K562 (cell line): ENCODE results near the gene MYL12B. TPM values are rescaled to one million over a fixed set of nuclear protein-coding genes. Genes with fewer than 3 reads are reported as not detected.

Experiments used
- ATAC-seq: fragments of 200-7000 bp; cut with Tn5 transposase; 3 replicates; pipeline ENCODE4 v1.9.1; 2020; ENCODE audit warnings: moderate library complexity
- BruUV-seq: library from RNA; stranded (reverse); fragments of 400-500 nt; replicated peaks from 2 replicates; lab custom pipeline; 2021; lab: Mats Ljungman, UMichigan
- CTCF ChIA-PET: fragments of 300-600 bp; formaldehyde crosslinking; extraction: SDS; loops from one replicate; lab custom pipeline; 2021; ENCODE audit warnings: low intra/inter-chr PET ratio; lab: Yijun Ruan, JAX
- POLR2A ChIA-PET: fragments of 300-600, 350-650 bp; sonication (Branson Sonifier 250); formaldehyde crosslinking; extraction: SDS; loops from one replicate; lab custom pipeline; 2021; ENCODE audit warnings: antibody characterized with exemption, inconsistent platforms; lab: Yijun Ruan, JAX
- DNase-seq, 4 experiments: peaks; one replicate each; pipeline versions ENCODE4 v3.0.0 to v3.0.0-alpha.2; 2011 to 2018; ENCODE audit warnings: low spot score in 3 of 4, mixed read lengths in 3 of 4; ENCODE audit errors: extremely low read depth in 1 of 4
- FAIRE-seq: peaks from 2 replicates; lab custom pipeline; 2011; peaks lifted over from hg19 to GRCh38; lab: Jason Lieb, UNC
- H2AFZ ChIP-seq: 2 replicates; pipeline ENCODE4 v1.6.0; 2011; ENCODE audit warnings: low read depth, low read length, control low read depth, inconsistent platforms
- H3K27ac ChIP-seq: fragments of 200-600 bp; 3 replicates; pipeline ENCODE4 v1.8.0; 2011; ENCODE audit warnings: low read depth, mild to moderate bottlenecking, control low read depth, inconsistent platforms, low read length, moderate library complexity, mixed read lengths; ENCODE audit errors: extremely low read depth
- H3K27me3 ChIP-seq, 2 experiments: fragments of 300-600 bp in 1 of 2; 2 replicates in 1 of 2; 3 replicates in 1 of 2; pipeline versions ENCODE4 v1.6.0 to v1.8.0; 2011; ENCODE audit warnings: inconsistent platforms in 2 of 2, low read length in 2 of 2, mild to moderate bottlenecking in 1 of 2, mixed read lengths in 1 of 2, moderate library complexity in 1 of 2; ENCODE audit not compliant: control insufficient read depth in 2 of 2, insufficient read depth in 2 of 2
- H3K36me3 ChIP-seq: fragments of 300-600 bp; 3 replicates; pipeline ENCODE4 v1.8.0; 2011; ENCODE audit warnings: mild to moderate bottlenecking, low read length, inconsistent platforms; ENCODE audit not compliant: control insufficient read depth, insufficient read depth
- H3K4me1 ChIP-seq, 2 experiments: fragments of 200-600 bp in 1 of 2; replicated peaks in 1 of 2; 2 replicates in 1 of 2; 3 replicates in 1 of 2; pipeline versions ENCODE4 v1.5.1 to v1.8.0; 2011; ENCODE audit warnings: inconsistent platforms in 2 of 2, low read length in 2 of 2, mild to moderate bottlenecking in 1 of 2, mixed read lengths in 1 of 2, moderate library complexity in 1 of 2; ENCODE audit not compliant: control insufficient read depth in 2 of 2, insufficient read depth in 2 of 2
- H3K4me2 ChIP-seq: 2 replicates; pipeline ENCODE4 v1.6.1; 2011; ENCODE audit warnings: low read length, control low read depth, inconsistent platforms, mixed read lengths; ENCODE audit not compliant: insufficient read depth
- H3K4me3 ChIP-seq: fragments of 200-600 bp; sonication (generic), shearing (Covaris generic); 2 replicates; pipeline ENCODE4 v1.5.1; 2016; ENCODE audit warnings: control low read depth, inconsistent platforms
- H3K79me2 ChIP-seq: fragments of 200-600 bp; 3 replicates; pipeline ENCODE4 v1.8.0; 2011; ENCODE audit warnings: low read length, inconsistent platforms; ENCODE audit not compliant: control insufficient read depth, insufficient read depth
- H3K9ac ChIP-seq, 2 experiments: 2 replicates each; pipeline versions ENCODE4 v1.6.0 to v1.6.1; 2011; ENCODE audit warnings: low read depth in 2 of 2, low read length in 2 of 2, control low read depth in 1 of 2, inconsistent platforms in 1 of 2, mild to moderate bottlenecking in 1 of 2, mixed read lengths in 1 of 2; ENCODE audit not compliant: insufficient read depth in 1 of 2
- H3K9me1 ChIP-seq: one replicate; pipeline ENCODE4 v1.6.0; 2011; ENCODE audit warnings: inconsistent platforms, mild to moderate bottlenecking, low read length, moderate library complexity; ENCODE audit not compliant: control insufficient read depth, insufficient read depth
- H3K9me3 ChIP-seq: replicated peaks from 2 replicates; pipeline ENCODE4 v1.5.1; 2011; ENCODE audit warnings: low read depth, low read length, inconsistent platforms; ENCODE audit not compliant: control insufficient read depth, insufficient read depth
- H4K20me1 ChIP-seq: replicated peaks from 2 replicates; pipeline ENCODE4 v1.6.1; 2011; ENCODE audit warnings: low read length, inconsistent platforms, mixed read lengths; ENCODE audit not compliant: control insufficient read depth, insufficient read depth
- ATF7 ChIP-seq: fragments of 450-650 bp; IDR thresholded peaks from 2 replicates; pipeline ENCODE4 v1.7.1; 2014; ENCODE audit warnings: mild to moderate bottlenecking, moderate library complexity
- CBX3 ChIP-seq, 2 experiments: IDR thresholded peaks; 1 replicate in 1 of 2; 2 replicates in 1 of 2; pipeline ENCODE4 v1.6.1; 2012; ENCODE audit warnings: inconsistent platforms in 2 of 2, low read length in 2 of 2, borderline replicate concordance in 1 of 2, control low read depth in 1 of 2
- CBX8 ChIP-seq: fragments of 200-600 bp; sonication (generic); IDR thresholded peaks from 2 replicates; pipeline ENCODE4 v1.6.1; 2012; ENCODE audit warnings: borderline replicate concordance, mixed run types, low read depth, mild to moderate bottlenecking, moderate library complexity, mixed read lengths, low read length, control low read depth, inconsistent platforms; ENCODE audit not compliant: poor library complexity, severe bottlenecking; ENCODE audit errors: extremely low read depth
- CEBPG ChIP-seq, 3 experiments: fragments of 200-800 bp in 1 of 3; sonication (Bioruptor generic) in 1 of 3; sonication (generic) in 1 of 3; formaldehyde crosslinking in 1 of 3; IDR thresholded peaks in 2 of 3; conservative IDR thresholded peaks in 1 of 3; 2 replicates each; pipeline versions ENCODE4 v1.6.1 to v1.8.0; 2016 to 2022; ENCODE audit warnings: missing compliant biosample characterization in 2 of 3, missing genetic modification characterization in 2 of 3, mild to moderate bottlenecking in 1 of 3, missing genetic modification reagents in 1 of 3
- EP300 ChIP-seq: IDR thresholded peaks from 2 replicates; pipeline ENCODE4 v1.6.1; 2012; ENCODE audit warnings: low read length, improper control_type of control experiment
- GABPA ChIP-seq: fragments of 200-800 bp; sonication (Bioruptor generic); conservative IDR thresholded peaks from 2 replicates; pipeline ENCODE4 v1.6.1; 2016; ENCODE audit warnings: low read depth, missing genetic modification characterization, missing compliant biosample characterization
- MCM7 ChIP-seq, 2 experiments: fragments of 450-650 bp; IDR thresholded peaks; 2 replicates each; pipeline ENCODE4 v1.6.1; 2016 to 2018
- NR2C1 ChIP-seq, 2 experiments: fragments of 450-650 bp; IDR thresholded peaks; 2 replicates each; pipeline ENCODE4 v1.6.1; 2017; ENCODE audit warnings: mild to moderate bottlenecking in 2 of 2, antibody characterized with exemption in 1 of 2, inconsistent platforms in 1 of 2, missing compliant biosample characterization in 1 of 2, missing genetic modification characterization in 1 of 2
- RFX1 ChIP-seq: fragments of 450-650 bp; IDR thresholded peaks from 2 replicates; pipeline ENCODE4 v1.6.1; 2016; ENCODE audit warnings: mild to moderate bottlenecking, moderate library complexity
- ZNF696 ChIP-seq: fragments of 250-450 bp; sonication (Bioruptor Pico); conservative IDR thresholded peaks from 2 replicates; pipeline ENCODE4 v1.4.0; 2020; ENCODE audit warnings: mild to moderate bottlenecking, moderate library complexity
- WGBS: fragments of 100-300 bp; shearing (Covaris generic); methylation state at CpG from one replicate; pipeline ENCODE4 v1.1.6; 2016; ENCODE audit warnings: low coverage, mixed read lengths; ENCODE audit not compliant: insufficient coverage; ENCODE audit errors: missing lambda C conversion rate; 5-methylcytosine and 5-hydroxymethylcytosine counted together
- in situ Hi-C: fragments of 300-500 bp; cut with MboI; formaldehyde crosslinking; loops from 4 replicates; pipeline ENCODE4 v1.15.0; 2018; ENCODE audit warnings: inconsistent platforms, mixed read lengths
- intact Hi-C: fragments of 100-400 bp; cut with micrococcal nuclease; formaldehyde crosslinking; loops from 2 replicates; pipeline ENCODE4 v1.14.2; 2022
- polyA plus RNA-seq, 8 experiments: library from polyadenylated mRNA; depleted of rRNA in 4 of 8; stranded (reverse) in 5 of 8; unstranded in 3 of 8; fragments of >200 nt; fragmentation: Nextera tagmentation in 2 of 8; fragmentation: Illumina TruSeq in 1 of 8; extraction: Ambion mirVana in 2 of 8; extraction: Trizol in 1 of 8; gene quantifications; 2 replicates each; pipeline versions ENCODE4 v1.2.1 to v1.2.3, GENCODE V29; 2011 to 2014; ENCODE audit warnings: inconsistent platforms in 1 of 8, missing spikeins in 1 of 8
- total RNA-seq, 7 experiments: library from RNA; depleted of rRNA in 6 of 7; stranded (reverse); fragments of >200 nt in 6 of 7; fragmentation: Illumina TruSeq in 2 of 7; extraction: Trizol in 2 of 7; gene quantifications; 2 replicates each; pipeline versions ENCODE4 v1.2.1 to v1.2.3, GENCODE V29; 2011 to 2021; ENCODE audit warnings: low replicate concordance in 1 of 7
- TF ChIP-seq, protein P1 (sequence below): fragments of 450-650 bp; conservative IDR thresholded peaks from 2 replicates; pipeline ENCODE4 v1.6.1; 2016; ENCODE audit warnings: missing genetic modification characterization, low read depth, mild to moderate bottlenecking, missing compliant biosample characterization, moderate library complexity

Gene MYL12B
- total and polyA plus RNA-seq, 9 of the 15 experiments (the other 6 are each of a cell fraction or from before 2014, with no cell fraction given) = 220 to 995 (median 463) TPM

DNA sequence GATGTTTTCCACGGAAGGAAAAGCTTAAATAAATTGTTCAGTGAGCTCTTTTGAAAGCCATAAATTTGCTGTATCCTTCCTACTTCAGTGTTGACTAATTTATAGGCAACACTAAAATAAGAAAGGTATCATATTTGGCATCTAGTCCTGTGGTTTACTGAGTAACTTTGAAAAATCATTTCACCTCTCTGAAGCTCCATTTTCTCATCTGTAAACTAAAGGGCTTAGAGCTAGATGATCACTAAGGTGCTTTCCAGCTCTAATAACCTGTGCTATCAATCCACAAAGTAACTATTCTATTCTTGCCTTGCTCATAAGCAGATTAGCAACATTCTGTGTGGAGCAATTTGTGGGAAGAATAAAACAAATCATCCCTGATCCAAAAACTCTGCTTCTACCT lies 38.6 kb upstream of the MYL12B start:
- no peak overlapping the region for H3K9ac ChIP-seq
- BruUV-seq = no TSS peak
- CTCF ChIA-PET = no interaction called here
- peaks cover 5 to 9% of the 10 kb centered on the region in 2 experiments; a peak in 4 of 5 replicates for H3K4me1 ChIP-seq
- no peaks in the 10 kb centered on the region for H3K9me3 ChIP-seq
- H3K4me2 ChIP-seq = no peak overlapping the region
- H4K20me1 ChIP-seq = no peaks in the 10 kb centered on the region
- DNase-seq (no peak), FAIRE-seq (no peak), ATAC-seq (no peak)
- no peak overlapping the region for H3K27ac ChIP-seq
- POLR2A ChIA-PET = interaction anchor here (0.9 to 1.4 kb wide), 3 partner anchors 16 to 24 kb away, joined by 3 to 4 read pairs (median 3); partner anchors contain the start of gene MYL12A
- no peak overlapping the region; the same call in 1 of the 2 replicates for H2AFZ ChIP-seq
- no peaks in the 10 kb centered on the region for H3K9me1 ChIP-seq
- H3K4me3 ChIP-seq = no peak overlapping the region
- 0 out of 2 replicates have a peak, but pooled peaks have one; percentile 25 for TF ChIP-seq GABPA
- TF ChIP-seq, protein P1, sequence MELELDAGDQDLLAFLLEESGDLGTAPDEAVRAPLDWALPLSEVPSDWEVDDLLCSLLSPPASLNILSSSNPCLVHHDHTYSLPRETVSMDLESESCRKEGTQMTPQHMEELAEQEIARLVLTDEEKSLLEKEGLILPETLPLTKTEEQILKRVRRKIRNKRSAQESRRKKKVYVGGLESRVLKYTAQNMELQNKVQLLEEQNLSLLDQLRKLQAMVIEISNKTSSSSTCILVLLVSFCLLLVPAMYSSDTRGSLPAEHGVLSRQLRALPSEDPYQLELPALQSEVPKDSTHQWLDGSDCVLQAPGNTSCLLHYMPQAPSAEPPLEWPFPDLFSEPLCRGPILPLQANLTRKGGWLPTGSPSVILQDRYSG (tag) = no peak
- intact Hi-C loops = no loop called here
- no peaks in the 10 kb centered on the region for H3K79me2 ChIP-seq
- no peaks in the 10 kb centered on the region for H3K27me3 ChIP-seq
- in situ Hi-C loops = no loop called here
- 71% methylated on average over 1 of the region's 1 CpG for WGBS
- no peaks in the 10 kb centered on the region for H3K36me3 ChIP-seq

DNA sequence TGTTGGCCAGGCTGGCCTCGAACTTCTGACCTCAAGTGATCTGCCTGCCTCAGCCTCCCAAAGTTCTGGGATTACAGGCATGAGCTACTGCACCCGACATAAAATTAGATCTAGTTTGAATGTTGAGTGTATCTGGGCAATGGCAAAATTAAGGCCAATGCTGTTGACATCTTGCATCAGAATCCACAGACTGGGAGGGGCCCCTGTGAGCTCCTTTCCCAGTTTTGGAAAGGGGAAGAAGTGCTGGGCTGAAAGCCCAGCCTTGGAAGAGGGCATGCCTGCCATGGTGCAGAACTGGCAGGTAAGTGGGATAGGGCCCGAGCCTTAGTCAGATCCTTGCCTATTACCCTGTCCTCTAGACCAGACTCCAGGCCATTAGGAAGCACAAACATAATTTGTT lies 37.7 kb upstream of the MYL12B start:
- FAIRE-seq (no peak), DNase-seq (no peak), ATAC-seq (no peak)
- no peak overlapping the region for H2AFZ ChIP-seq
- H3K27ac ChIP-seq = no peak overlapping the region
- CTCF ChIA-PET = no interaction called here
- no peaks in the 10 kb centered on the region for H3K9me3 ChIP-seq
- no peaks in the 10 kb centered on the region for H3K79me2 ChIP-seq
- 35% methylated on average over 3 of the region's 3 CpGs for WGBS
- no peak overlapping the region for H3K9ac ChIP-seq
- H3K4me1 ChIP-seq = peaks cover 5 to 7% of the 10 kb centered on the region in 2 experiments; a peak in 4 of 5 replicates
- POLR2A ChIA-PET = interaction anchor here (0.7 to 1.2 kb wide), 3 partner anchors 15 to 306 kb away, joined by 3 read pairs; partner anchors contain the start of gene MYL12A
- H3K4me2 ChIP-seq = no peak overlapping the region
- H4K20me1 ChIP-seq = no peaks in the 10 kb centered on the region
- no TSS peak for BruUV-seq
- H3K9me1 ChIP-seq = no peaks in the 10 kb centered on the region
- no peaks in the 10 kb centered on the region for H3K36me3 ChIP-seq
- intact Hi-C loops (no loop called here), in situ Hi-C loops (no loop called here)
- TF ChIP-seq EP300 = no peak
- peak; percentile 72; the same call in 1 of the 2 replicates for TF ChIP-seq CEBPG (CRISPR knock-in tag; IDR thresholded peaks at IDR 0.05)
- TF ChIP-seq CEBPG (tag; conservative IDR thresholded peaks at IDR 0.05 in 1 of 2, IDR thresholded peaks at IDR 0.05 in 1 of 2) = peak; percentile 55 to 67; a peak in 3 of 4 replicates
- no peak for TF ChIP-seq CBX8
- TF ChIP-seq NR2C1 (IDR thresholded peaks at IDR 0.05) = no peak
- 0 out of 2 replicates have a peak, but pooled peaks have one; percentile 16 for TF ChIP-seq NR2C1 (tag; IDR thresholded peaks at IDR 0.05)
- TF ChIP-seq CBX3 (IDR thresholded peaks at IDR 0.05; ENCODE audit: borderline replicate concordance in 1 of 2, low read length in 2 of 2) = no peak
- 0 out of 2 replicates have a peak, but pooled peaks have one; percentile 15 for TF ChIP-seq ATF7
- TF ChIP-seq MCM7 (IDR thresholded peaks at IDR 0.05) = no peak
- no peak for TF ChIP-seq RFX1
- no peak for TF ChIP-seq ZNF696
- H3K4me3 ChIP-seq = no peak overlapping the region
- H3K27me3 ChIP-seq = no peaks in the 10 kb centered on the region
